Spleen (tissue), 7 donors: ENCODE data around the gene ZNF687.

ENCODE experiments used
- POLR2A ChIP-seq, 3 donors: fragments of 450-650 bp; IDR thresholded peaks; one replicate each; pipeline ENCODE4 v1.5.1; 2017; ENCODE audit warnings: antibody characterized with exemption in 3 of 3, mild to moderate bottlenecking in 1 of 3
- TF ChIP-seq, protein P1 (sequence below), 11 experiments: fragments of 200-600 bp in 7 of 11; fragments of 450-650 bp in 4 of 11; sonication (generic) in 4 of 11; IDR thresholded peaks in 8 of 11; conservative IDR thresholded peaks in 3 of 11; 1 replicate in 7 of 11; 2 replicates in 4 of 11; pipeline versions ENCODE4 v1.4.0 to v1.8.0; 2016 to 2021; ENCODE audit warnings: antibody characterized with exemption in 11 of 11, inconsistent platforms in 4 of 11, mild to moderate bottlenecking in 1 of 11
- donor health status: DM: no; HTN: no; CAD: no; lungs with moderate emphysema.
- donor health status: DM: no; HTN: no; CAD: no.
- donor health status: DM: no; HTN: no; CAD: no.

DNA sequence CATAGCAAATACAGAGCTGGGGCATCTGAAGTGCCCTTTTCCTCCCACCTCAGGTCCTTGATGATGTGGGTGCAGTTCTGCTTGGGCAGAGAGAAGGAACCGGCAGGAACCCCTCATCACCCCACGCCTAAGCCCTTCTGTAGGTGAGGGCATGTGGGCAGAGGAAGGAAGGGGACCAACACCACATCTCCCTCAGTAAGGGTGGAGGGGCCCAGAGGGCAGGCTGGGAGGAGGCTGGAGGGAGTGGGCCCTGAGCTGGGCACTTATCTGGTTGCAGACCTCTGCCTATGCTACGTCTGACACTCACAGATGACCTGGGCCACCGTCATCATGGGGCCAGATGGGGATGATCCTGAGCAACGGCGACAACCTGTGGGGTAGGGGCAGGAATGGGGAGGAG lies 11.0 kb downstream of the ZNF687 start:
- TF ChIP-seq, protein P1, sequence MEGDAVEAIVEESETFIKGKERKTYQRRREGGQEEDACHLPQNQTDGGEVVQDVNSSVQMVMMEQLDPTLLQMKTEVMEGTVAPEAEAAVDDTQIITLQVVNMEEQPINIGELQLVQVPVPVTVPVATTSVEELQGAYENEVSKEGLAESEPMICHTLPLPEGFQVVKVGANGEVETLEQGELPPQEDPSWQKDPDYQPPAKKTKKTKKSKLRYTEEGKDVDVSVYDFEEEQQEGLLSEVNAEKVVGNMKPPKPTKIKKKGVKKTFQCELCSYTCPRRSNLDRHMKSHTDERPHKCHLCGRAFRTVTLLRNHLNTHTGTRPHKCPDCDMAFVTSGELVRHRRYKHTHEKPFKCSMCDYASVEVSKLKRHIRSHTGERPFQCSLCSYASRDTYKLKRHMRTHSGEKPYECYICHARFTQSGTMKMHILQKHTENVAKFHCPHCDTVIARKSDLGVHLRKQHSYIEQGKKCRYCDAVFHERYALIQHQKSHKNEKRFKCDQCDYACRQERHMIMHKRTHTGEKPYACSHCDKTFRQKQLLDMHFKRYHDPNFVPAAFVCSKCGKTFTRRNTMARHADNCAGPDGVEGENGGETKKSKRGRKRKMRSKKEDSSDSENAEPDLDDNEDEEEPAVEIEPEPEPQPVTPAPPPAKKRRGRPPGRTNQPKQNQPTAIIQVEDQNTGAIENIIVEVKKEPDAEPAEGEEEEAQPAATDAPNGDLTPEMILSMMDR (IDR thresholded peaks at IDR 0.05 in 8 of 11, conservative IDR thresholded peaks at IDR 0.05 in 3 of 11): no peak
- TF ChIP-seq POLR2A (IDR thresholded peaks at IDR 0.05): no peak
